Measurements from ENCODE around the gene B4GALNT1.
"Not testable (repeated sequence)": the region's sequence is repeated elsewhere in the genome, so short reads cannot be mapped to it uniquely, and the experiment has no call there.

Gene B4GALNT1

DNA sequence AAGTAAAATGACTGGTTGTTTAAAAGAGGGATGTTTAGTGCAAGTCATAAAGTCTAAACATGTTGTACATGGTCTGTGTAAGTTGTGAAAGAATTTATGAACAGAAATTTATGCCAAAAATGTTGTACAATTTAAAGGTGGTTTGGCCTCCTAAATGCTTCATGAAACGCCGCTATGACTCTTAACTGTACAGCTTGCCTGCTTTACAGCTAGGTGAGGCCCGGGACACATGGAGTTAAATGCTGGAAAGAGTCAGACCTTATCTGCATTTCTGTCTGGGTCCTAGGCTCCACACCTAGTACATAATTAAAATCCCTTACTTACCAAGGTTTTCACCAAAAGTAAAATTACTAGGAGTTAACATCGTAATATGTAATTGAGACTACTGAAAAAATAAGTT is 28.4 kb upstream of the B4GALNT1 start:
- no peak overlapping the region for H3K4me3 ChIP-seq (ENCODE audit: low read length)
- no peak for TF ChIP-seq CTCF (conservative IDR thresholded peaks at IDR 0.05; ENCODE audit: low read length)
- DNase-seq (ENCODE audit: low read depth) = no peak

- TF ChIP-seq CTCF (conservative IDR thresholded peaks at IDR 0.05; ENCODE audit: low read length) = no peak
- H3K4me3 ChIP-seq (ENCODE audit: low read length) = no peak overlapping the region
- no peak for DNase-seq (ENCODE audit: low read depth)
Measured at GRCh38 chr12:57658890-57659289, 25.9 kb upstream of the B4GALNT1 start.

DNA sequence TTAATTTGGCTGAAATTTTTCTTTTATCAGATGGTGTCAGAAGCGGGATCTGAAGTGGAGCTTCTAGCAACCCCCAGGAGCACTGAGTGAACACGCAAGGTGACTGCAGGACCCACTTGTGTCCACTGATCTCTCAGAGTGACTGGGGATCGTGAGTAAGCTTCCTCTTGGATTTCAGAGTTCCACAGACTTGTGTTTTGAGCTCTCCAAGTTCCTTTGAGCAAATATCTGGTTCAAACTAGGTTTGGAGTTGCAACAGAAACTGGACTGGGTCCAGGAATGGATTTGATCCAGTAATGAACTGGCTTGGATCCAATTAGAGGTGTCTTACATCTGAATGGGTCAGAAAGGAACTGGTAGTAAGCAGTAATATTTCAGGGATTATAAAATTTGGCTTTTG is 24.7 kb upstream of the B4GALNT1 start:
- no peak overlapping the region for H3K4me3 ChIP-seq (ENCODE audit: low read length)
- peak; percentile 36 for DNase-seq (ENCODE audit: low read depth)
- TF ChIP-seq CTCF (conservative IDR thresholded peaks at IDR 0.05; ENCODE audit: low read length) = no peak

GRCh38 chr12:57656408-57656807 is 23.4 kb upstream of the B4GALNT1 start:
- not testable (repeated sequence) for DNase-seq (ENCODE audit: low read depth); H3K4me3 ChIP-seq (ENCODE audit: low read length)

- H3K4me3 ChIP-seq (ENCODE audit: low read length) = no peak overlapping the region
- no peak for TF ChIP-seq CTCF (conservative IDR thresholded peaks at IDR 0.05; ENCODE audit: low read length)
- DNase-seq (ENCODE audit: low read depth) = no peak
Measured at GRCh38 chr12:57655541-57656240, 22.7 kb upstream of the B4GALNT1 start.

- no peak overlapping the region for H3K4me3 ChIP-seq (ENCODE audit: low read length)
- DNase-seq (ENCODE audit: low read depth) = no peak
- no peak for TF ChIP-seq CTCF (conservative IDR thresholded peaks at IDR 0.05; ENCODE audit: low read length)
Measured at GRCh38 chr12:57654042-57654441, 21.0 kb upstream of the B4GALNT1 start.

- not testable (repeated sequence) for DNase-seq (ENCODE audit: low read depth); H3K4me3 ChIP-seq (ENCODE audit: low read length)
Measured at GRCh38 chr12:57646659-57647049, 13.7 kb upstream of the B4GALNT1 start.

DNA sequence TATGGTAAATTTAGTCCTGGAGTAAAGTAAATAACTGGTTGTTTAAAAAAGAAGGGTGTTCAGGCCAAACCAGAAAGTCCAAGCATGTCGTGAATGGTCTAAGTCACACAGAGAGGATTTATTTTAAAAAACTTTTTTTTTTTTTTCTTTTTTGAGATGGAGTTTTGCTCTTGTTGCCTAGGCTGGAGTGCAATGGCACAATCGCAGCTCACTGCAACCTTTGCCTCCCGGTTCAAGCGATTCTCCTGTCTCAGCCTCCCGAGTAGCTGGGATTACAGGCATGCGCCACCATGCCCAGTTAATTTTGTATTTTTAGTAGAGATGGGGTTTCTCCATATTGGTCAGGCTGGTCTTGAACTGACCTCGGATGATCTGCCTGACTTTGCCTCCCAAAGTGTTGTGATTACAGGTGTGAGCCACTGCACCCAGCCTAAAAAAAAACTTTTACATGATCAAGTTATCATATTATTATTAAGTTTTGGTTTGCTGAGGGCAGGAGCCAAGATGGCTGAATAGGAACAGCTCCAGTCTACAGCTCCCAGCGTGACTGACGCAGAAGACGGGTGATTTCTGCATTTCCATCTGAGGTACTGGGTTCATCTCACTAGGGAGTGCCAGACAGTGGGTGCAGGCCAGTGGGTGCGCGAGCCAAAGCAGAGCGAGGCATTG is 13.1 kb upstream of the B4GALNT1 start:
- not testable (repeated sequence) for DNase-seq (ENCODE audit: low read depth); H3K4me3 ChIP-seq (ENCODE audit: low read length)

All from AG10803 (cell line).